DND-41 (cell line): ENCODE measurements around the gene PLEK.

Experiments
- EZH2 ChIP-seq: IDR thresholded peaks from 3 replicates; pipeline ENCODE4 v1.6.1; 2012; ENCODE audit warnings: borderline replicate concordance, low read depth, mild to moderate bottlenecking, moderate library complexity, low read length, inconsistent platforms; ENCODE audit not compliant: severe bottlenecking
- TF ChIP-seq, protein P1 (sequence below): IDR thresholded peaks from 2 replicates; pipeline ENCODE4 v1.5.1; 2012; ENCODE audit warnings: borderline replicate concordance, low read length, moderate library complexity, mild to moderate bottlenecking; ENCODE audit not compliant: poor library complexity, severe bottlenecking; ENCODE audit errors: extremely low read depth

DNA sequence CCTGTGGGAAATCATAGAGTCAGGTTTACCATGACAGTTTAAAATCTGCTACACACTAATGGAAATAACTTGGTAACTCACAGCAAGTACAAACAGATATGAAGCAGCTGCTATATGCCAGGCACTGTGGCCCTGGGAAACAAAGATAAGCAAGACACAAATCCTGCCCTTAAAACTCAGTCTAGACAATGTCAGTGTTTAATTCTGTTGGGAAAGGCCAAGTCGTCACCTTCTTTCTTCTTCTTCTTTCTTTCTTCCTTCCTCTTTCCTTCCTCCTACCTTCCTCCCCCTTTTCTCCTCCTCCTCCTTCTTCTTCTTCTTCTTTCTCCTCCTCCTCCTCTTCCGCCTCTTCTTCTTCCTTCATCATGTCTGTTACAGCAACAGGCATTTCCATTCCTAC, 26.8 kb downstream of the PLEK start:
- TF ChIP-seq, protein P1, sequence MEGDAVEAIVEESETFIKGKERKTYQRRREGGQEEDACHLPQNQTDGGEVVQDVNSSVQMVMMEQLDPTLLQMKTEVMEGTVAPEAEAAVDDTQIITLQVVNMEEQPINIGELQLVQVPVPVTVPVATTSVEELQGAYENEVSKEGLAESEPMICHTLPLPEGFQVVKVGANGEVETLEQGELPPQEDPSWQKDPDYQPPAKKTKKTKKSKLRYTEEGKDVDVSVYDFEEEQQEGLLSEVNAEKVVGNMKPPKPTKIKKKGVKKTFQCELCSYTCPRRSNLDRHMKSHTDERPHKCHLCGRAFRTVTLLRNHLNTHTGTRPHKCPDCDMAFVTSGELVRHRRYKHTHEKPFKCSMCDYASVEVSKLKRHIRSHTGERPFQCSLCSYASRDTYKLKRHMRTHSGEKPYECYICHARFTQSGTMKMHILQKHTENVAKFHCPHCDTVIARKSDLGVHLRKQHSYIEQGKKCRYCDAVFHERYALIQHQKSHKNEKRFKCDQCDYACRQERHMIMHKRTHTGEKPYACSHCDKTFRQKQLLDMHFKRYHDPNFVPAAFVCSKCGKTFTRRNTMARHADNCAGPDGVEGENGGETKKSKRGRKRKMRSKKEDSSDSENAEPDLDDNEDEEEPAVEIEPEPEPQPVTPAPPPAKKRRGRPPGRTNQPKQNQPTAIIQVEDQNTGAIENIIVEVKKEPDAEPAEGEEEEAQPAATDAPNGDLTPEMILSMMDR: no peak
- TF ChIP-seq EZH2: no peak
